GM18951 (cell line): ENCODE data around the gene LAP3.

ENCODE experiments used
- POLR2A ChIP-seq: IDR thresholded peaks from 4 replicates; pipeline ENCODE4 v1.6.1; 2011; ENCODE audit warnings: mild to moderate bottlenecking; ENCODE audit not compliant: insufficient read length, insufficient read depth; ENCODE audit errors: extremely low read depth
- in situ Hi-C: fragments of 300-500 bp; cut with MboI; formaldehyde crosslinking; loops from one replicate; pipeline ENCODE4 v1.12.0; 2022; ENCODE audit warnings: low sequenced_read_pairs, mixed read lengths, inconsistent platforms; ENCODE audit not compliant: unreplicated experiment

LAP3 gene

GRCh38 chr4:17577665-17578481 is 875 bp downstream of the LAP3 start:
- in situ Hi-C loops, result no loop called here
- no peak for TF ChIP-seq POLR2A

- in situ Hi-C loops, result no loop called here
- TF ChIP-seq POLR2A, result no peak
Measured at GRCh38 chr4:17578482-17578891, 1.5 kb downstream of the LAP3 start.

- TF ChIP-seq POLR2A, result no peak
- in situ Hi-C loops, result no loop called here
Measured at GRCh38 chr4:17580969-17581368, 4.0 kb downstream of the LAP3 start.

GRCh38 chr4:17583276-17583675 is 6.3 kb downstream of the LAP3 start:
- TF ChIP-seq POLR2A, result no peak
- in situ Hi-C loops, result no loop called here

GRCh38 chr4:17583941-17584340 is 6.9 kb downstream of the LAP3 start:
- no peak for TF ChIP-seq POLR2A
- in situ Hi-C loops, result no loop called here

GRCh38 chr4:17584521-17585213 is 7.7 kb downstream of the LAP3 start:
- in situ Hi-C loops, result no loop called here
- TF ChIP-seq POLR2A, result no peak

GRCh38 chr4:17587094-17587822 is 10.3 kb downstream of the LAP3 start:
- TF ChIP-seq POLR2A, result no peak
- in situ Hi-C loops, result no loop called here

- no peak for TF ChIP-seq POLR2A
- in situ Hi-C loops, result no loop called here
Measured at GRCh38 chr4:17589355-17589754, 12.4 kb downstream of the LAP3 start.

GRCh38 chr4:17595471-17596005 is 18.5 kb downstream of the LAP3 start:
- no peak for TF ChIP-seq POLR2A
- in situ Hi-C loops, result no loop called here

- in situ Hi-C loops, result no loop called here
- TF ChIP-seq POLR2A, result no peak
Measured at GRCh38 chr4:17597517-17597916, 20.5 kb downstream of the LAP3 start.

GRCh38 chr4:17599826-17600225 is 22.8 kb downstream of the LAP3 start:
- TF ChIP-seq POLR2A, result no peak
- in situ Hi-C loops, result no loop called here

GRCh38 chr4:17605236-17605635 is 28.2 kb downstream of the LAP3 start:
- in situ Hi-C loops, result no loop called here
- no peak for TF ChIP-seq POLR2A

- in situ Hi-C loops, result no loop called here
- TF ChIP-seq POLR2A, result no peak
Measured at GRCh38 chr4:17613761-17614415, 36.9 kb downstream of the LAP3 start.
